ENCODE data around the gene HOXB3.

HOXB3 gene

DNA sequence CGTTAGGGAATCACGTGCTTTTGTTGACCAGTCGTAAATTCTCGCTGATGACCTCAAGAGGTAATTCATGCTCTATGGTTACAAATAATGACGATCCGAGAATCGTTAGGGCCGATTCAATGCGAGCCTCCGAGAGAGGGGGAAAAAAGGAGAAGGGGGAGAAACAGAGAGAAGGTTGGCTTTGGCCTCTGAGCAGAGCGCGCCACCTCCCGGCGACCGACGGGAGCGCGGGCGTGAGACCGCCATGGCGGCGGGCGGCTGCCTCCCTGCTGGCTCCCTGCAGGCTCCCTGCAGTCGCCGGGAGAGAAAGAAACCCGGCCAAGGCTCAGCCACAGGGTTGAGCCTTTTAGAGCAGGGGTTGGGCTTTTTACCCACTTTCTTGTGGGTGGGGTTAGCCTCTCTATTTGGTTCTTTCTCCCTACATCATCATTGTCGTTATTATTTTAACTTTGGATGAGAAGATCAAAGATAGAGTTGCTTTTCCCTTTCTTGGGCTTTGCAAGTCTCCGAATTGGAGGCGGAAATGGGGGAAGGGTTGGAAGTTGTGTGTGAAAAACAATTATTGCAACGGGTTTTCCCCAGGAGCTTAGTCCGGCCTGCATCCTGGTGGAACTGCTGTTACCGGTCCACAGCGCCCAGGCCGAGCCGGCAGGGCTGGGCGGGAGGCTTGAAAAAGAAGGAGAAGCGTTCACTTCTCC is 3.9 kb upstream of the HOXB3 start:
- no peak overlapping the region for H3K27ac ChIP-seq
- TF ChIP-seq, protein P1, sequence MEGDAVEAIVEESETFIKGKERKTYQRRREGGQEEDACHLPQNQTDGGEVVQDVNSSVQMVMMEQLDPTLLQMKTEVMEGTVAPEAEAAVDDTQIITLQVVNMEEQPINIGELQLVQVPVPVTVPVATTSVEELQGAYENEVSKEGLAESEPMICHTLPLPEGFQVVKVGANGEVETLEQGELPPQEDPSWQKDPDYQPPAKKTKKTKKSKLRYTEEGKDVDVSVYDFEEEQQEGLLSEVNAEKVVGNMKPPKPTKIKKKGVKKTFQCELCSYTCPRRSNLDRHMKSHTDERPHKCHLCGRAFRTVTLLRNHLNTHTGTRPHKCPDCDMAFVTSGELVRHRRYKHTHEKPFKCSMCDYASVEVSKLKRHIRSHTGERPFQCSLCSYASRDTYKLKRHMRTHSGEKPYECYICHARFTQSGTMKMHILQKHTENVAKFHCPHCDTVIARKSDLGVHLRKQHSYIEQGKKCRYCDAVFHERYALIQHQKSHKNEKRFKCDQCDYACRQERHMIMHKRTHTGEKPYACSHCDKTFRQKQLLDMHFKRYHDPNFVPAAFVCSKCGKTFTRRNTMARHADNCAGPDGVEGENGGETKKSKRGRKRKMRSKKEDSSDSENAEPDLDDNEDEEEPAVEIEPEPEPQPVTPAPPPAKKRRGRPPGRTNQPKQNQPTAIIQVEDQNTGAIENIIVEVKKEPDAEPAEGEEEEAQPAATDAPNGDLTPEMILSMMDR (conservative IDR thresholded peaks at IDR 0.05) = peak; percentile 91

DNA sequence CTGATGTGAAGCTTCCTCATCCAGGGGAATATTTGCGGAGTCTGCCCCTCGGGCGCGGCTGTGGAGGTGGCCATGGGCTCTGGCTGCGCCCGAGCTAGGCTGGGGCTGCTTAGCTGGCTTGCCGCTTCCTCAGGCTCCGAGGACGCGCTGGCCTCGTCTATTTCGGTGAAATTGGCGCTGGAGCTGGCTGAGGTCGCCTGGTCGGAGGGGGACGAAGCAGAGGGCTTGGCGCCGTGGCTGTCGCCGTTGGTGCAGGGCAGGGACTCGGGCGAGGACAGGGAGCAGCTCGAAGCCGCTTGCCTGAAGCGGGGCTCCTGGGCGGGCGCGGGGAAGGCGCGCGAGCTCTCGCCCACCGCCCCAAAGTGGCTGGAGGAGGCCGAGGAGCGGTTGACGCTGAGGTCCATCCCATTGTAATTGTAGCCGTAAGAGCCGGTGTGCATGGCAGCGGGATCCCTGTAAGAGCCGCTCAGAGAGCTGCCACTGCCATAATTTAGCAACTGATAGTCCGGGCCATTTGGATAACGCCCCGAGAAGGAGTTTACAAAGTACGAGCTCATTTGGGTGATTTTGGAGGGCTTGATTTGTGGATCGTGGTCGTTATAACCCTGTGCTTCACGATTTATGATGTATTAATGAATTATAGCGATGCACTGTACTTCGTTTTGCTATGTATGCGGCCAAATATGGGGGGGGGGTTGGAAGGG is 3.2 kb upstream of the HOXB3 start, which contains the start of gene HOXB5:
TSS of gene HOXB5 (minus strand) at position 654 of the 704 bp plus-strand sequence. CDS start at position 557, 97 bp downstream.
- no peak within 1 kb of the TSS for H3K27ac ChIP-seq
- TF ChIP-seq, protein P1 (conservative IDR thresholded peaks at IDR 0.05) = no peak

DNA sequence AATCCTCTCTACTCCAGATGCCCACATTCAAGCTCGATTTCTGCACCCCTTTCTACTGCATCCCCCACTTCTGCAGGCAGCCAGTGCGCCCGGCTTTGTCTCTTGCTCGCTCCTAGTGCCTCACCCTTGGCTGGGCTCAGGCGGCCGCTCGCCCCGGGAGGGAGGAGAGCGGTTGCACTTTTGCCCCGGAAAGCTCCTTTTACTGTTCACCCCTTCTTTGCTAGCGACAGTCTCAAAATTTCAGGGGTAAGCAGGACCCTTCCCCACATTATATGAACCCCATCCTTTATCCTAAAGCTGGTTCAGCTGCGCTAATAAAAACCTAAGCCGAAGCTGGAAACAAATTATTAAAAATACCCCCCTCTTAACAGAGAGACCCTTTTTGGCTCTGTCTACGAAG is 2.5 kb upstream of the HOXB3 start:
- no peak overlapping the region for H3K27ac ChIP-seq
- TF ChIP-seq, protein P1 (conservative IDR thresholded peaks at IDR 0.05) = no peak

DNA sequence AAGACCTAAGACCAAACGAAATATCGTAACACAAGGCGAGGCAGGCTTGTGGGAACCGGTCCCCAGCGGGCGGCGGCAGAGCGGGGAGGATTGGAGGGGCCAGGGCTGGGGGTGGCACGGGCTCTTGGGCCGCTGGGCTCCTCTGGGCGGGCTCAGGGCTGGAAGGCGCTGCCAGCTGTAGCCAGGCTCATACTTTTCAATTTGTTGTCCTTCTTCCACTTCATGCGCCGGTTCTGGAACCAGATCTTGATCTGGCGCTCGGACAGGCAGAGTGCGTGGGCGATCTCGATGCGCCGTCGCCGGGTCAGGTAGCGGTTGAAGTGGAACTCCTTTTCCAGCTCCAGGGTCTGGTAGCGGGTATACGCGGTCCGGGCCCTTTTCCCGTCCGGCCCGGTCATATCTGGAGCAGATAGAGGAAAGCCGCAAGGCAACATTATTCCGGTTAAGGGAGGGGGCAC is 2.0 kb upstream of the HOXB3 start:
- TF ChIP-seq, protein P1 (conservative IDR thresholded peaks at IDR 0.05) = no peak
- H3K27ac ChIP-seq = no peak overlapping the region

DNA sequence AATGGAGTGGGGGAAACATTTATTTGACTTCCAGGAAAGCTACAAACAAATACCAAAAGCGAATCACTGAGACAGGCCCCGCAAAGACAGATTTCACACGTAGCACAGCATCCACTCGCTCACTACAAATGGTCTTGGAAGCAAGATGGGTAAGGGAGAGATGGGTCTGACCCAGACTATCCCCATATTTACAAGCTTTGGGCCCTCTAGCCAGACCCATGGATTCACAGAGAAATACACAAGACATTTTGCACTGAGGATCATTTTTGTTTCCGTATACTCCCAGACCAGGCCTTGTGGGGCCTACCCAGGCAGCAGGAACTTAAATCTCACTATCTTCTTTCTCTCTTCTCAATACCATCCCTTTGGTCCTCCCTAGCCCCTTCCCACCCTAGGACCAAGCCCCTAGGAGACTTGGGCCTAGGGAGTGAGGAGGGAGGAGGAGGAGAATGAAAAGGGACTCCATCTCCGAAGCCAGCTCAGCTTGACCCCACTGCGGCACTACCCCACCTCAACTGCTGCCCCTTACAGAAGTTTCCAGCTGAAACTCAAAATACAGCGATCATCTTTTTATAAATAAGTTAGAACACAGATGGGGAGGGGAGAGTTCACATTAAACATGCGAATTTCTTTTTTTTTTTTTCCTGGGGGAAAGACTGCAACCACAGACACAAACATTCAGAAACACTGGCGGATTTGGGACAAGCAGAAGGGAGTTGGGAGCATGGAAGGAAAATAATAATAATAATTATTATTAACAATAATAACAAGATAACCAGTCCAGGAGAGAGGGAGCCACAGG is 1.4 kb upstream of the HOXB3 start:
- TF ChIP-seq, protein P1 (conservative IDR thresholded peaks at IDR 0.05) = no peak
- no peak overlapping the region for H3K27ac ChIP-seq

DNA sequence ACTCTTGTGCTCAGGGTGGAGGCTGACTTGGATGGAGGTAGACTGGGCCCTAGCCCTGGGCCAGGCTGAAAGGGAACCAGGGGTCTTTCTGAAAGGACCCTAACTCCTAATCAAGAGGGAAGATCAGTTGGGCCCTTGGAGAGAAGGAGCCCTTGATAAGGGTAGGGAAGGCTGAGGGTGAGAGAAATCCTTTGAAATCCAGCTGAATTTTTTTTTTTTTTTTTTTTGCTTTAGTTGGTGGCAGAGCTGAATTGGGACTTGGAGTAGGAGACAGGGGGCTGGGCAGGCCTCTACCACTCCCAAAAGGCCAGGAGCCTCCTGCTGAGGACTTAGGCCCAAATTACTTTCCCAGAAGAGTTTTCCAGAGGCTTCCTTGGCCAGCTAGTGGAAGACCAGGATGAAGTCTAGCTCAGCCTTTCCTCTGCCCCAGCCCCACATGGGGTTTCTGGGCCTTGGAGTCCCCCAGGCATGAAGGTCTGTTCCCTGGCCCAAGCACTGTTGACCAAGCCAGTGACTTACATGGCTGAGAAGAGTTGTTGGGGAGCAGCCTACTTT is 643 bp upstream of the HOXB3 start:
- TF ChIP-seq, protein P1 (conservative IDR thresholded peaks at IDR 0.05) = no peak
- no peak overlapping the region for H3K27ac ChIP-seq

All from VCaP (cell line).